Measurements from ENCODE around the gene SEC22C. TPM values are rescaled to one million over a fixed set of nuclear protein-coding genes. Genes with fewer than 3 reads are reported as not detected.

Gene SEC22C
- polyA plus RNA-seq, 1 of the 3 experiments (the other 2 are of a cell fraction) = 28.5 TPM

DNA sequence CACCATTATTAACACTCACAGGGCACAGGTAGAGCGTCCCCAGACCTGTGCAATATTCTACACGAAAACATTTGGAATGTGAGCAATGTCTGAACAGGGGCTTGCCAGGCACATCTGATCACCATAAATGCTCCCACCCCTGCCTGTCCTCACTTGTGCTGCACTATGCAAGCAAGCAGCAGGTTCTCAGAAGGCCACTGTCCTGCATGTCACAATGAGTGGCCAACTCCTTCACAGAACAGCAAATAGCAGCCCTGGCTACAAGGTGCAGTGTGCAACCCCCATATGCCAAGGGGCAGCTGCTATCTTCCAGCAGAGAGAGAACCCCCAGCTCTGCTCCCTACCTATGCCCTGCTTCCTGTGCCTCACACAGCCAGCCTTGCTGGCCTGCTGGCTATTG lies 32.6 kb downstream of the SEC22C start:
- no peak overlapping the region for H3K9ac ChIP-seq
- no peaks in the 10 kb centered on the region for H3K9me2 ChIP-seq
- TF ChIP-seq NFIC (IDR thresholded peaks at IDR 0.05; ENCODE audit: borderline replicate concordance) (no peak), EZH2phosphoT487 (IDR thresholded peaks at IDR 0.05; ENCODE audit: borderline replicate concordance, low read depth) (no peak), EP300 (IDR thresholded peaks at IDR 0.05; ENCODE audit: borderline replicate concordance in 1 of 2, low read depth in 1 of 2, low read length in 1 of 2) (no peak), GATA2 (CRISPR knock-in tag; IDR thresholded peaks at IDR 0.05) (no peak), RAD21 (IDR thresholded peaks at IDR 0.05; ENCODE audit: low read length) (no peak)
- ChIA-PET CTCF (interaction anchor here (0.8 to 9.0 kb wide), 10 partner anchors 9 to 319 kb away, joined by 3 to 74 read pairs (median 5); partner anchors contain the start of gene VIPR1), POLR2A (no interaction called here)
- no peaks in the 10 kb centered on the region for H4K20me1 ChIP-seq (ENCODE audit: insufficient read depth)
- no peak overlapping the region for H3K4me2 ChIP-seq
- no peaks in the 10 kb centered on the region for H3K27me3 ChIP-seq (ENCODE audit: insufficient read depth)
- H2AFZ ChIP-seq (ENCODE audit: low read depth) = no peak overlapping the region
- H3K27ac ChIP-seq (ENCODE audit: low read depth in 2 of 2, low read length in 1 of 2) = no peak overlapping the region
- no peak for DNase-seq
- no peaks in the 10 kb centered on the region for H3K9me3 ChIP-seq
- H3K79me2 ChIP-seq (ENCODE audit: insufficient read depth) = no peaks in the 10 kb centered on the region
- WGBS (ENCODE audit: low lambda C conversion rate) = 95% methylated on average over 2 of the region's 2 CpGs
- H3F3A ChIP-seq (replicated peaks; ENCODE audit: insufficient read depth) = peaks cover 11% of the 10 kb centered on the region
- peaks cover 0 to 13% of the 10 kb centered on the region in 2 experiments; a peak in 1 of 4 replicates for H3K4me1 ChIP-seq (ENCODE audit: control insufficient read depth in 1 of 2, insufficient read depth in 2 of 2, low read depth in 1 of 2, low read length in 1 of 2)
- no peak overlapping the region for H3K4me3 ChIP-seq (ENCODE audit: low read depth in 2 of 2, low read length in 1 of 2)
- peaks cover 40 to 45% of the 10 kb centered on the region in 2 experiments for H3K36me3 ChIP-seq (replicated peaks in 1 of 2; ENCODE audit: control insufficient read depth in 1 of 2, insufficient read depth in 2 of 2, low read length in 1 of 2)

DNA sequence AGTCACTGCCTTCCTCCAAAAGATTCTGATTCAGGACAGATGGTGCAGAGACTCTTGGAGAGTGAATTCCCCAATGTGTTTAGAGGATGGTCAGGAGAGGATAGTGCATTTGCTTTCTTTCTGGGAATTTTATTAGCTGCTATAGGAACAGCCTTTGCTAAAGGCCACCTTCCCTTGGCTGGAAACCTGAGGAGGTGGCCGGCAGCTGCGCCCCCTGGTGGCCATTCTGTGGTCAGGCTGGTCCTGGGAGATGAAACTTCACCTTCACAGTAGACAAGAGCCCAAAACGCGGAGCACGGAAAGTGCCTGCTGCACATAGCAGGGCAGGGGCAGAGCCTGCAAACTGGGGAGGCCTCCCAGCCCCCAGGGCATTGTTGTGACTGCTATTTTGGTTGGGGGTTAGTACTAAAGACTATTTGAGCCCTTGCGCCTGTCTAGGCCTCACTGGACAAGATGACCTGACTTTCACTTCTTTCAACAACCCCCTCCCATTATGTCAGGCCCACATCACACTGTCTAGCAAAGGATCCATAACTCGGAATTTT lies 34.3 kb downstream of the SEC22C start:
- POLR2A ChIA-PET = no interaction called here
- peak; percentile 76 for DNase-seq
- H3F3A ChIP-seq (replicated peaks; ENCODE audit: insufficient read depth) = peaks cover 11% of the 10 kb centered on the region
- WGBS (ENCODE audit: low lambda C conversion rate) = 44% methylated on average over 7 of the region's 7 CpGs
- H3K79me2 ChIP-seq (ENCODE audit: insufficient read depth) = no peaks in the 10 kb centered on the region
- H4K20me1 ChIP-seq (ENCODE audit: insufficient read depth) = no peaks in the 10 kb centered on the region
- H3K4me1 ChIP-seq (ENCODE audit: control insufficient read depth in 1 of 2, insufficient read depth in 2 of 2, low read depth in 1 of 2, low read length in 1 of 2) = peaks cover 0 to 14% of the 10 kb centered on the region in 2 experiments; a peak in 1 of 4 replicates
- CTCF ChIA-PET = interaction anchor here (0.7 to 9.0 kb wide), 34 partner anchors 9 to 356 kb away, joined by 3 to 74 read pairs (median 4); partner anchors contain the start of genes VIPR1 and ZBTB47
- no peaks in the 10 kb centered on the region for H3K27me3 ChIP-seq (ENCODE audit: insufficient read depth)
- H3K4me2 ChIP-seq = no peak overlapping the region
- no peak overlapping the region for H3K27ac ChIP-seq (ENCODE audit: low read depth in 2 of 2, low read length in 1 of 2)
- H3K9me3 ChIP-seq = no peaks in the 10 kb centered on the region
- peaks cover 24 to 30% of the 10 kb centered on the region in 2 experiments for H3K36me3 ChIP-seq (replicated peaks in 1 of 2; ENCODE audit: control insufficient read depth in 1 of 2, insufficient read depth in 2 of 2, low read length in 1 of 2)
- H2AFZ ChIP-seq (ENCODE audit: low read depth) = no peak overlapping the region
- peak overlapping the region in 1 of 2 experiments; percentile 48; a peak in 1 of 4 replicates for H3K4me3 ChIP-seq (ENCODE audit: low read depth in 2 of 2, low read length in 1 of 2)
- H3K9me2 ChIP-seq = no peaks in the 10 kb centered on the region
- no peak for TF ChIP-seq FOXM1 (IDR thresholded peaks at IDR 0.05; ENCODE audit: low read depth)
- TF ChIP-seq, protein P1, sequence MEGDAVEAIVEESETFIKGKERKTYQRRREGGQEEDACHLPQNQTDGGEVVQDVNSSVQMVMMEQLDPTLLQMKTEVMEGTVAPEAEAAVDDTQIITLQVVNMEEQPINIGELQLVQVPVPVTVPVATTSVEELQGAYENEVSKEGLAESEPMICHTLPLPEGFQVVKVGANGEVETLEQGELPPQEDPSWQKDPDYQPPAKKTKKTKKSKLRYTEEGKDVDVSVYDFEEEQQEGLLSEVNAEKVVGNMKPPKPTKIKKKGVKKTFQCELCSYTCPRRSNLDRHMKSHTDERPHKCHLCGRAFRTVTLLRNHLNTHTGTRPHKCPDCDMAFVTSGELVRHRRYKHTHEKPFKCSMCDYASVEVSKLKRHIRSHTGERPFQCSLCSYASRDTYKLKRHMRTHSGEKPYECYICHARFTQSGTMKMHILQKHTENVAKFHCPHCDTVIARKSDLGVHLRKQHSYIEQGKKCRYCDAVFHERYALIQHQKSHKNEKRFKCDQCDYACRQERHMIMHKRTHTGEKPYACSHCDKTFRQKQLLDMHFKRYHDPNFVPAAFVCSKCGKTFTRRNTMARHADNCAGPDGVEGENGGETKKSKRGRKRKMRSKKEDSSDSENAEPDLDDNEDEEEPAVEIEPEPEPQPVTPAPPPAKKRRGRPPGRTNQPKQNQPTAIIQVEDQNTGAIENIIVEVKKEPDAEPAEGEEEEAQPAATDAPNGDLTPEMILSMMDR (IDR thresholded peaks at IDR 0.05) = peak; percentile 98
- TF ChIP-seq, protein P2, sequence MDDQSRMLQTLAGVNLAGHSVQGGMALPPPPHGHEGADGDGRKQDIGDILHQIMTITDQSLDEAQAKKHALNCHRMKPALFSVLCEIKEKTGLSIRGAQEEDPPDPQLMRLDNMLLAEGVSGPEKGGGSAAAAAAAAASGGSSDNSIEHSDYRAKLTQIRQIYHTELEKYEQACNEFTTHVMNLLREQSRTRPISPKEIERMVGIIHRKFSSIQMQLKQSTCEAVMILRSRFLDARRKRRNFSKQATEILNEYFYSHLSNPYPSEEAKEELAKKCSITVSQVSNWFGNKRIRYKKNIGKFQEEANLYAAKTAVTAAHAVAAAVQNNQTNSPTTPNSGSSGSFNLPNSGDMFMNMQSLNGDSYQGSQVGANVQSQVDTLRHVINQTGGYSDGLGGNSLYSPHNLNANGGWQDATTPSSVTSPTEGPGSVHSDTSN (IDR thresholded peaks at IDR 0.05) = no peak
- no peak for TF ChIP-seq RXRA (IDR thresholded peaks at IDR 0.05; ENCODE audit: borderline replicate concordance, low read depth)
- TF ChIP-seq RCOR1 (IDR thresholded peaks at IDR 0.05; ENCODE audit: low read length) = no peak
- no peak for TF ChIP-seq JUND (IDR thresholded peaks at IDR 0.05)
- peak; percentile 55 for TF ChIP-seq RAD21 (IDR thresholded peaks at IDR 0.05; ENCODE audit: low read length)
- TF ChIP-seq GATA2 (CRISPR knock-in tag; IDR thresholded peaks at IDR 0.05) = no peak
- no peak for TF ChIP-seq YY1 (IDR thresholded peaks at IDR 0.05; ENCODE audit: low read depth)
- no peak for TF ChIP-seq TAF1 (IDR thresholded peaks at IDR 0.05; ENCODE audit: borderline replicate concordance, low read depth, low read length)
- no peak for TF ChIP-seq POLR2AphosphoS5 (IDR thresholded peaks at IDR 0.05; ENCODE audit: low read depth, low read length)
- TF ChIP-seq SMC3 (IDR thresholded peaks at IDR 0.05; ENCODE audit: low read depth, low read length) = peak; percentile 55
- TF ChIP-seq, protein P3, sequence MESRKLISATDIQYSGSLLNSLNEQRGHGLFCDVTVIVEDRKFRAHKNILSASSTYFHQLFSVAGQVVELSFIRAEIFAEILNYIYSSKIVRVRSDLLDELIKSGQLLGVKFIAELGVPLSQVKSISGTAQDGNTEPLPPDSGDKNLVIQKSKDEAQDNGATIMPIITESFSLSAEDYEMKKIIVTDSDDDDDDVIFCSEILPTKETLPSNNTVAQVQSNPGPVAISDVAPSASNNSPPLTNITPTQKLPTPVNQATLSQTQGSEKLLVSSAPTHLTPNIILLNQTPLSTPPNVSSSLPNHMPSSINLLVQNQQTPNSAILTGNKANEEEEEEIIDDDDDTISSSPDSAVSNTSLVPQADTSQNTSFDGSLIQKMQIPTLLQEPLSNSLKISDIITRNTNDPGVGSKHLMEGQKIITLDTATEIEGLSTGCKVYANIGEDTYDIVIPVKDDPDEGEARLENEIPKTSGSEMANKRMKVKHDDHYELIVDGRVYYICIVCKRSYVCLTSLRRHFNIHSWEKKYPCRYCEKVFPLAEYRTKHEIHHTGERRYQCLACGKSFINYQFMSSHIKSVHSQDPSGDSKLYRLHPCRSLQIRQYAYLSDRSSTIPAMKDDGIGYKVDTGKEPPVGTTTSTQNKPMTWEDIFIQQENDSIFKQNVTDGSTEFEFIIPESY (IDR thresholded peaks at IDR 0.05; ENCODE audit: borderline replicate concordance, low read depth) = no peak
- TF ChIP-seq, protein P4, sequence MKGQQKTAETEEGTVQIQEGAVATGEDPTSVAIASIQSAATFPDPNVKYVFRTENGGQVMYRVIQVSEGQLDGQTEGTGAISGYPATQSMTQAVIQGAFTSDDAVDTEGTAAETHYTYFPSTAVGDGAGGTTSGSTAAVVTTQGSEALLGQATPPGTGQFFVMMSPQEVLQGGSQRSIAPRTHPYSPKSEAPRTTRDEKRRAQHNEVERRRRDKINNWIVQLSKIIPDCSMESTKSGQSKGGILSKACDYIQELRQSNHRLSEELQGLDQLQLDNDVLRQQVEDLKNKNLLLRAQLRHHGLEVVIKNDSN (IDR thresholded peaks at IDR 0.05; ENCODE audit: borderline replicate concordance, low read depth) = no peak
- no peak for TF ChIP-seq TEAD4 (IDR thresholded peaks at IDR 0.05; ENCODE audit: borderline replicate concordance, insufficient read depth)
- H3K9ac ChIP-seq = no peak overlapping the region

All from SK-N-SH (cell line).